ENCODE data around the gene ZNF804B.

Gene ZNF804B

DNA sequence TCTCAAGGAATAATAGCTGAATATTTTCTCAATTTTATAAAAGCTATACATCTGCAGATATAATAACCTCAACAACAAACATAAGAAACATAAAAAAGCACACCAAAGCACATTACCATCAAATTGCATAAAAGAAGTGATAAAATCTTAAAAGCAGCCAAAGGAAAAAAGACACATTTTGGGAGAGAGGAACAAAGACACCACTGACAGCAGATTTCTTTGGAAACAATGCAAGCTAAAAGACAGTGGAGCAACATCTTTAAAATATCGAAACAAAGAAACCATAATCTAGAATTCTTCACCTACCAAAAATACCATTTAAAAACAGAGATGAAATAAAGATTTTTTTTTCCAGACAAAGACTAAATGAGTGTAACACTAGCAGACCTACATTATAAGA is 91.7 kb downstream of the ZNF804B start:
- DNase-seq (ENCODE audit: low read depth in 1 of 2, low spot score in 1 of 2): no peak
- Histone ChIP-seq H3K4me3 (replicated peaks; ENCODE audit: insufficient read depth, low read length) (no peak overlapping the region), H3K27me3 (ENCODE audit: insufficient read depth, poor library complexity, severe bottlenecking) (no peaks in the 10 kb centered on the region), H3K27ac (replicated peaks) (no peak overlapping the region)
- no peak for TF ChIP-seq SPI1 (IDR thresholded peaks at IDR 0.05; ENCODE audit: borderline replicate concordance, low read depth)
- TF ChIP-seq POLR2AphosphoS5 (IDR thresholded peaks at IDR 0.05; ENCODE audit: low read depth): no peak
- TF ChIP-seq GABPA (IDR thresholded peaks at IDR 0.05; ENCODE audit: low read depth): no peak

DNA sequence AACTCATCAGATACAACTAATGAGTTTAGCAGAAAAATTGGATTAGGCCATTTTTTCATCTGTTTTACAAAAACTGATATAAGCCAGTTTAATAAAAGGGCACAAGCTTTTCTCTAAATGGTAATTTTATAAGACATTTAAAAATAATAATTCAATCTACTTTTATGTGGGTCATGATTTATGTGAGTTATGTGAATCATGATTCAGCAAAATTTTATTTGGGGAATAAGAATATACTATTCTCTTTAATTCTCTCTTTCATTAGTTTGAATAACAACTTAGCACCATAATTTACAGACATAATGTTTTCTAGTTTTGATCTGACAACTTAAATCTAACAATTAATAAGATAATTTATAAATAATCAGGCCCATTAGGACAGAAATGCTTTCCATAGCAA is 99.8 kb downstream of the ZNF804B start:
- no peak for TF ChIP-seq GABPA (IDR thresholded peaks at IDR 0.05; ENCODE audit: low read depth)
- TF ChIP-seq POLR2AphosphoS5 (IDR thresholded peaks at IDR 0.05; ENCODE audit: low read depth): no peak
- no peak for TF ChIP-seq REST (IDR thresholded peaks at IDR 0.05; ENCODE audit: insufficient replicate concordance, low read depth)
- no peak for TF ChIP-seq SPI1 (IDR thresholded peaks at IDR 0.05; ENCODE audit: borderline replicate concordance, low read depth)
- TF ChIP-seq, protein P1, sequence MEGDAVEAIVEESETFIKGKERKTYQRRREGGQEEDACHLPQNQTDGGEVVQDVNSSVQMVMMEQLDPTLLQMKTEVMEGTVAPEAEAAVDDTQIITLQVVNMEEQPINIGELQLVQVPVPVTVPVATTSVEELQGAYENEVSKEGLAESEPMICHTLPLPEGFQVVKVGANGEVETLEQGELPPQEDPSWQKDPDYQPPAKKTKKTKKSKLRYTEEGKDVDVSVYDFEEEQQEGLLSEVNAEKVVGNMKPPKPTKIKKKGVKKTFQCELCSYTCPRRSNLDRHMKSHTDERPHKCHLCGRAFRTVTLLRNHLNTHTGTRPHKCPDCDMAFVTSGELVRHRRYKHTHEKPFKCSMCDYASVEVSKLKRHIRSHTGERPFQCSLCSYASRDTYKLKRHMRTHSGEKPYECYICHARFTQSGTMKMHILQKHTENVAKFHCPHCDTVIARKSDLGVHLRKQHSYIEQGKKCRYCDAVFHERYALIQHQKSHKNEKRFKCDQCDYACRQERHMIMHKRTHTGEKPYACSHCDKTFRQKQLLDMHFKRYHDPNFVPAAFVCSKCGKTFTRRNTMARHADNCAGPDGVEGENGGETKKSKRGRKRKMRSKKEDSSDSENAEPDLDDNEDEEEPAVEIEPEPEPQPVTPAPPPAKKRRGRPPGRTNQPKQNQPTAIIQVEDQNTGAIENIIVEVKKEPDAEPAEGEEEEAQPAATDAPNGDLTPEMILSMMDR (IDR thresholded peaks at IDR 0.05; ENCODE audit: insufficient read depth, low read length): no peak
- no peak overlapping the region for H3K27ac ChIP-seq (replicated peaks)
- no peak overlapping the region for H3K4me3 ChIP-seq (replicated peaks; ENCODE audit: insufficient read depth, low read length)
- H3K27me3 ChIP-seq (ENCODE audit: insufficient read depth, poor library complexity, severe bottlenecking): no peaks in the 10 kb centered on the region
- no peak for DNase-seq (ENCODE audit: low read depth in 1 of 2, low spot score in 1 of 2)

DNA sequence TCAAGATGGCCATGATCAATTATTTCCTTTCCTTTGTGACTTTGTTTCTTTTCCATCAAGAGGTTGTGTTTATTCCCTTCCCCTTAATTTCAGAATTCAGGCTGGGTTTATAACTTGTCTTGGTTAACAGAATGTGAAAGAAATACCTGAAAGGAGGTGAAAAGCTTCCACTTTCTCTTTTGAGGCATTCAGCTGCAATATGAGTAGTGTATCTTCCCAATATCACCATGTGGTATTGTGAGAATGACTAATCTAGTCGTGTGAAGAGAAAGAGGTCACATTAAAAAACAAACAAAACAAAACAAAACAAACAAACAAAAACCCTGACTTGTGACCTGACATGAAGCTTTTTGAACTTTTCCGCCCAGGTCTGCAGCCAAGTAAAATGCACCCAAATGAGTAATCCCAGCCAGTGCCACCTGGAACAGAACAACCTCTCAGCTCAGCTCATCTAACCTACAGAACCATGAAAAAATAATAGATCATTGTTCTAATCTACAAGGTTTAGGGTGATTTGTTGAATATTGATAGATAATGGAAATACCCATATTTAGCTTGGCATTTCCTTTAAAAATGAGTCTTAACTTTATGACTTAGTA is 106.9 kb downstream of the ZNF804B start:
- TF ChIP-seq POLR2AphosphoS5 (IDR thresholded peaks at IDR 0.05; ENCODE audit: low read depth) (no peak), REST (IDR thresholded peaks at IDR 0.05; ENCODE audit: insufficient replicate concordance, low read depth) (no peak), GABPA (IDR thresholded peaks at IDR 0.05; ENCODE audit: low read depth) (no peak), SPI1 (IDR thresholded peaks at IDR 0.05; ENCODE audit: borderline replicate concordance, low read depth) (no peak)
- TF ChIP-seq, protein P1 (IDR thresholded peaks at IDR 0.05; ENCODE audit: insufficient read depth, low read length): no peak
- Histone ChIP-seq H3K27me3 (ENCODE audit: insufficient read depth, poor library complexity, severe bottlenecking) (no peaks in the 10 kb centered on the region), H3K4me3 (replicated peaks; ENCODE audit: insufficient read depth, low read length) (no peak overlapping the region), H3K27ac (replicated peaks) (no peak overlapping the region)
- no peak for DNase-seq (ENCODE audit: low read depth in 1 of 2, low spot score in 1 of 2)

- Histone ChIP-seq H3K27me3 (ENCODE audit: insufficient read depth, poor library complexity, severe bottlenecking) (no peaks in the 10 kb centered on the region), H3K4me3 (replicated peaks; ENCODE audit: insufficient read depth, low read length) (no peak overlapping the region), H3K27ac (replicated peaks) (no peak overlapping the region)
- no peak for DNase-seq (ENCODE audit: low read depth in 1 of 2, low spot score in 1 of 2)
- TF ChIP-seq REST (IDR thresholded peaks at IDR 0.05; ENCODE audit: insufficient replicate concordance, low read depth) (no peak), SPI1 (IDR thresholded peaks at IDR 0.05; ENCODE audit: borderline replicate concordance, low read depth) (no peak), GABPA (IDR thresholded peaks at IDR 0.05; ENCODE audit: low read depth) (no peak), POLR2AphosphoS5 (IDR thresholded peaks at IDR 0.05; ENCODE audit: low read depth) (no peak)
- TF ChIP-seq, protein P1 (IDR thresholded peaks at IDR 0.05; ENCODE audit: insufficient read depth, low read length): no peak
Observed at GRCh38 chr7:88867158-88867557, 107.7 kb downstream of the ZNF804B start.
